Epithelial cell of esophagus (primary cell): ENCODE data around the gene FOXP4.

Experiments used
- DNase-seq: peaks from one replicate; pipeline ENCODE4 v3.0.0; 2010; ENCODE audit warnings: low read depth
- H3K4me3 ChIP-seq: 2 replicates; pipeline ENCODE4 v1.5.1; 2011; ENCODE audit warnings: mild to moderate bottlenecking, low read length, control low read depth
- TF ChIP-seq, protein P1 (sequence below): IDR thresholded peaks from 2 replicates; pipeline ENCODE4 v1.5.1; 2011; ENCODE audit warnings: low read depth, mild to moderate bottlenecking, low read length, control low read depth, inconsistent platforms; ENCODE audit not compliant: insufficient read depth; ENCODE audit errors: missing control alignments

Gene FOXP4

GRCh38 chr6:41546866-41547798 is 951 bp downstream of the FOXP4 start:
- TF ChIP-seq, protein P1, sequence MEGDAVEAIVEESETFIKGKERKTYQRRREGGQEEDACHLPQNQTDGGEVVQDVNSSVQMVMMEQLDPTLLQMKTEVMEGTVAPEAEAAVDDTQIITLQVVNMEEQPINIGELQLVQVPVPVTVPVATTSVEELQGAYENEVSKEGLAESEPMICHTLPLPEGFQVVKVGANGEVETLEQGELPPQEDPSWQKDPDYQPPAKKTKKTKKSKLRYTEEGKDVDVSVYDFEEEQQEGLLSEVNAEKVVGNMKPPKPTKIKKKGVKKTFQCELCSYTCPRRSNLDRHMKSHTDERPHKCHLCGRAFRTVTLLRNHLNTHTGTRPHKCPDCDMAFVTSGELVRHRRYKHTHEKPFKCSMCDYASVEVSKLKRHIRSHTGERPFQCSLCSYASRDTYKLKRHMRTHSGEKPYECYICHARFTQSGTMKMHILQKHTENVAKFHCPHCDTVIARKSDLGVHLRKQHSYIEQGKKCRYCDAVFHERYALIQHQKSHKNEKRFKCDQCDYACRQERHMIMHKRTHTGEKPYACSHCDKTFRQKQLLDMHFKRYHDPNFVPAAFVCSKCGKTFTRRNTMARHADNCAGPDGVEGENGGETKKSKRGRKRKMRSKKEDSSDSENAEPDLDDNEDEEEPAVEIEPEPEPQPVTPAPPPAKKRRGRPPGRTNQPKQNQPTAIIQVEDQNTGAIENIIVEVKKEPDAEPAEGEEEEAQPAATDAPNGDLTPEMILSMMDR, result no peak
- DNase-seq, result peak; percentile 51
- peak overlapping the region; percentile 78 for H3K4me3 ChIP-seq

DNA sequence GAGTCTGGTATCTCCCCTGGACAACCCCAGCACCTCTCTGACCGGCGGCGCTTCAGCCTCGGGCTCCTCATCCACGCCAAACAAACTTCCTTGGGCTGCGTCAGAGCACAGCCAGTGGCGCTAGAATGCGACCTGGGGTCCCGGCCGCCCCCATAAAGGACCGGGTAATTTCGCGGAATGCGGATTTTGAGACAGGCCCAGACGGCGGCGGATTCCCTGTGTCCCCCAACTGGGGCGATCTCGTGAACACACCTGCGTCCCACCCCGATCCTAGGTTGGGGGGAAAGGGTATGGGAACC is 1.6 kb downstream of the FOXP4 start:
- TF ChIP-seq, protein P1, result no peak
- H3K4me3 ChIP-seq, result peak overlapping the region; percentile 78

GRCh38 chr6:41548098-41548840 is 2.1 kb downstream of the FOXP4 start:
- TF ChIP-seq, protein P1, result no peak
- no peak for DNase-seq

More for the DNA sequence above, 1.6 kb downstream of the FOXP4 start:
- DNase-seq, result no peak

DNA sequence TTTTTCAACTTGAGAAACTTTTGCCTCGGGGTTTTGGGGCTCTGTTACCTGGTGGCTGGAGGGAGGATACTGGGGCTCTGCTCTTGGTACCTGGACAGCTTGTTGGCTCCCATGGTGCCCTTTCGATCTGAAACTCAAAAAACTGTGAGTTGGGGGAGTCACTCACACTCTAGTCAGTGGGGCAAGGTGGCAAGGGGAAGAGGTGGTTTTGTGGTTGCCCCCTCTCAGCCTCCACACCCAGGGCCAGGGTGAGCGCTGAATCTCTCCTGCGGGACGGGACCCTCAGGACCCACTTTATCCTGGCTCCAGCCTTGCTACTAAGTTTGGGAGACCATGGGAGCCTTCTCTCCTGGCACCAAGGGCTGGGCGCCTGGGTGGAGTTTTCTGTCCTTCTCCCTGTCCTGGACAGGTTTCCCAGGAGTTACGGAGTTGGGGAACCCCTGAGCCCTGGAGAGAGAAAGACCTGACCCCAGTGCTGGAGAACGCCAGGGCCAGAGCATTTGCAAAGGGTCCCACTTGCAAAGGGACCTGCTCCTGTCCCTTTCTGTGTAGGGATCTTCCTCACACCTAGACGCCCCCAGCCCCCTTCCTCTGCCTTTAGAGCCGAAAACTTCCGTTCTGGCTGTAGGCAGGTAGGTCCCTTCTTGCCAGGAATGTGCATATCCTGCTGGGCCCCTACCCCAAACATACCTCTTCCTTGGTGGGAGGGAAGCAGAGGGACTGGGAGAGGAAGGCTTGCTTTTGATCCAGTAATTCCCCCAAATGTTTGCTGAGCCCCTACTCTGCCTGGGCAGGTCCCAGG is 2.9 kb downstream of the FOXP4 start:
- H3K4me3 ChIP-seq, result no peak overlapping the region
- TF ChIP-seq, protein P1, result no peak
- DNase-seq, result no peak

More at GRCh38 chr6:41548098-41548840, 2.1 kb downstream of the FOXP4 start:
- peak overlapping the region; percentile 78 for H3K4me3 ChIP-seq

DNA sequence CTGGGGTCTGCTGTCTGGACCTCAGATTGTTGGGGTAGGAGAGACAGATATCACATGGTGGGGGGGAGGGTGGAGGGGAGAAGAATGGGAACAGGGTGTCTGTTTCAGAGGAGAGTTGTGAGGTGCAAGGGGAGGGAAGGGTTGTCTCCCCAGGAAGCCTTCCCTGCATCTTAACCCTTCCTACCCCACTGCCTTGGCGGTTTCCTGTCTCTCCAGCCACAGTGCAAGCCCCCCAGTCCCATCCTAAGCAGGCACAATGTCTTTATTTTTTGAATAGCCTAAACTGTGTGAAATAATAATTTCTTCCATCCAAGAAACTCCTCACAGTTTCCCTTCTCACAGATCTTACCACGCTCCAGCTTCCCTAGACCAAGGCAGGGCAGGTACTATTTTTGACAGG is 3.5 kb downstream of the FOXP4 start:
- H3K4me3 ChIP-seq, result no peak overlapping the region
- DNase-seq, result no peak
- TF ChIP-seq, protein P1, result no peak

GRCh38 chr6:41551086-41551700 is 5.0 kb downstream of the FOXP4 start:
- TF ChIP-seq, protein P1, result no peak
- no peak for DNase-seq
- no peak overlapping the region for H3K4me3 ChIP-seq
